SU-DHL-6 (cell line): ENCODE results near the gene COL26A1.

Experiments used
- EZH2phosphoT487 ChIP-seq: fragments of 200-600 bp; sonication (generic), shearing (Covaris generic); conservative IDR thresholded peaks from 2 replicates; pipeline ENCODE4 v1.6.1; 2018; ENCODE audit warnings: mild to moderate bottlenecking, antibody characterized with exemption, low read length, moderate library complexity, mixed read lengths
- TF ChIP-seq, protein P1 (sequence below): fragments of 200-600 bp; sonication (generic); IDR thresholded peaks from one replicate; pipeline ENCODE4 v1.5.1; 2017; ENCODE audit warnings: antibody characterized with exemption, mild to moderate bottlenecking, low read length, moderate library complexity; ENCODE audit not compliant: insufficient read depth, poor library complexity, severe bottlenecking

DNA sequence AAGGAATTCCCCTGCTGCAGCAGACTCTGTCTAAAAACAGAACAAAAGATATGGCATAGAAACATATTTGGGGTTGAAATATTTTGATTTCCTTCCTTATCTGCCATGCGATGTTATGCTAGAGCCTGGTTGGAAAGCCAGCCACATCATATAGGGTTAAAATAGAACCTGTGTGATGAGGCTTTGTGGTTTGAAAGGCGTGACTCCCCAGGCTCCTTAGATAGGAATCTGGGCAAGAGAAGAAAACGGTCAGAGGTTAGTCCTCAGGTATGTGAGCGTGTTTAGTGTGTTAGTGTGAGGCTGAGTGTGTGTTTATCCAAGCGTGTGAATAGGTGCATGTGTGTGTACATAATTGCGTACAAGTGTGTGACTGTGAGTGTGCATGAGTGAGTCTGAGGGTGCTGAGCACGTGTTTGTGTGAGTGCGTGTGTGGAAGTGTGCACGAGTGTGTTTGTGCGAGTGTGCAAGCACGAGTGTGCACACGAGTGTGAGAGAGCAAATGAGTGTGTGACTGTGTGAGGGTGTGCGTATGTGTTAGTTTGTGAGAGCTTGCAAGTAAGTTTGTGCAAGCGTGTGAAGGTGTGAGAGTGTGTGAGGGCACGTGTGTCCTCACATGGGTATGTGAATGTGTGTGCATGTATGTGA lies 79.9 kb downstream of the COL26A1 start:
- TF ChIP-seq, protein P1, sequence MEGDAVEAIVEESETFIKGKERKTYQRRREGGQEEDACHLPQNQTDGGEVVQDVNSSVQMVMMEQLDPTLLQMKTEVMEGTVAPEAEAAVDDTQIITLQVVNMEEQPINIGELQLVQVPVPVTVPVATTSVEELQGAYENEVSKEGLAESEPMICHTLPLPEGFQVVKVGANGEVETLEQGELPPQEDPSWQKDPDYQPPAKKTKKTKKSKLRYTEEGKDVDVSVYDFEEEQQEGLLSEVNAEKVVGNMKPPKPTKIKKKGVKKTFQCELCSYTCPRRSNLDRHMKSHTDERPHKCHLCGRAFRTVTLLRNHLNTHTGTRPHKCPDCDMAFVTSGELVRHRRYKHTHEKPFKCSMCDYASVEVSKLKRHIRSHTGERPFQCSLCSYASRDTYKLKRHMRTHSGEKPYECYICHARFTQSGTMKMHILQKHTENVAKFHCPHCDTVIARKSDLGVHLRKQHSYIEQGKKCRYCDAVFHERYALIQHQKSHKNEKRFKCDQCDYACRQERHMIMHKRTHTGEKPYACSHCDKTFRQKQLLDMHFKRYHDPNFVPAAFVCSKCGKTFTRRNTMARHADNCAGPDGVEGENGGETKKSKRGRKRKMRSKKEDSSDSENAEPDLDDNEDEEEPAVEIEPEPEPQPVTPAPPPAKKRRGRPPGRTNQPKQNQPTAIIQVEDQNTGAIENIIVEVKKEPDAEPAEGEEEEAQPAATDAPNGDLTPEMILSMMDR, result no peak
- no peak for TF ChIP-seq EZH2phosphoT487
